RWPE1 (cell line): Measurements from ENCODE around the gene FANK1.
"Not testable (repeated sequence)": the region's sequence is repeated elsewhere in the genome, so short reads cannot be mapped to it uniquely, and the experiment has no call there.

Experiments
- CTCF ChIA-PET: fragments of 350-600 bp; sonication (Branson Sonifier 250); formaldehyde crosslinking; extraction: SDS; loops from one replicate; lab custom pipeline; 2021; lab: Yijun Ruan, JAX
- POLR2A ChIA-PET: fragments of 400-600 bp; formaldehyde crosslinking; extraction: SDS; loops from one replicate; lab custom pipeline; 2020; ENCODE audit warnings: antibody characterized with exemption; ENCODE audit not compliant: low non-redundant PET; lab: Yijun Ruan, JAX
- DNase-seq: peaks from one replicate; pipeline ENCODE4 v3.0.0; 2012; ENCODE audit warnings: low spot score
- H3K27ac ChIP-seq: fragments of 450-650 bp; 2 replicates; pipeline ENCODE4 v1.5.1; 2017
- TF ChIP-seq, protein P1 (sequence below): fragments of 450-650 bp; conservative IDR thresholded peaks from 2 replicates; pipeline ENCODE4 v1.5.1; 2017; ENCODE audit warnings: low read depth, mild to moderate bottlenecking

Gene FANK1

GRCh38 chr10:125953778-125954385, 57.5 kb downstream of the FANK1 start:
- ChIA-PET POLR2A (no interaction called here), CTCF (interaction anchor here (0.6 kb wide), 1 partner anchor 330 kb away, joined by 4 read pairs; no protein-coding TSS in a partner anchor)
- TF ChIP-seq, protein P1, sequence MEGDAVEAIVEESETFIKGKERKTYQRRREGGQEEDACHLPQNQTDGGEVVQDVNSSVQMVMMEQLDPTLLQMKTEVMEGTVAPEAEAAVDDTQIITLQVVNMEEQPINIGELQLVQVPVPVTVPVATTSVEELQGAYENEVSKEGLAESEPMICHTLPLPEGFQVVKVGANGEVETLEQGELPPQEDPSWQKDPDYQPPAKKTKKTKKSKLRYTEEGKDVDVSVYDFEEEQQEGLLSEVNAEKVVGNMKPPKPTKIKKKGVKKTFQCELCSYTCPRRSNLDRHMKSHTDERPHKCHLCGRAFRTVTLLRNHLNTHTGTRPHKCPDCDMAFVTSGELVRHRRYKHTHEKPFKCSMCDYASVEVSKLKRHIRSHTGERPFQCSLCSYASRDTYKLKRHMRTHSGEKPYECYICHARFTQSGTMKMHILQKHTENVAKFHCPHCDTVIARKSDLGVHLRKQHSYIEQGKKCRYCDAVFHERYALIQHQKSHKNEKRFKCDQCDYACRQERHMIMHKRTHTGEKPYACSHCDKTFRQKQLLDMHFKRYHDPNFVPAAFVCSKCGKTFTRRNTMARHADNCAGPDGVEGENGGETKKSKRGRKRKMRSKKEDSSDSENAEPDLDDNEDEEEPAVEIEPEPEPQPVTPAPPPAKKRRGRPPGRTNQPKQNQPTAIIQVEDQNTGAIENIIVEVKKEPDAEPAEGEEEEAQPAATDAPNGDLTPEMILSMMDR = no peak
- H3K27ac ChIP-seq = no peak overlapping the region
- no peak for DNase-seq

- CTCF ChIA-PET = interaction anchor here (0.6 to 0.7 kb wide), 2 partner anchors 86 to 901 kb away, joined by 3 to 7 read pairs; no protein-coding TSS in a partner anchor
- H3K27ac ChIP-seq = no peak overlapping the region
- POLR2A ChIA-PET = interaction anchor here (0.6 kb wide), 1 partner anchor 48 kb away, joined by 11 read pairs; no protein-coding TSS in a partner anchor
- no peak for DNase-seq
- TF ChIP-seq, protein P1 = no peak
These were observed 59.4 kb downstream of the FANK1 start for GRCh38 chr10:125955766-125956165.

DNA sequence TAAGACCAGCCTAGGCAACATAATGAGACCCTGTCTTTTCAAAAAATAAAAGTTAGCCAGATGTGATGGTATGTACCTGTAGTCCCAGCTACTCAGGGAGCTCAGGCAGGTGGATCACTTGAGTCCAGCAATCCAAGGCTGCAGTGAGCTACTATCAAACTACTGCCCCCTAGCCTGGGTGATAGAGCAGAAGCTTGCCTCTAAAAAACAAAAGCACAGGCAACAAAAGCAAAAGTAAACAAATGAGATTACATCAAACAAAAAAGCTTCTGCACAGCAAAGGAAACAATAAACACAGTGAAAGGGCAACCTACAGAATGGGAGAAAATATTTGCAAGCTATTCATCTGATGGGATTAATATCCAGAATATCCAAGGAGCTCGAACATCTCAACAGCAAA, 65.4 kb downstream of the FANK1 start:
- CTCF ChIA-PET = no interaction called here
- H3K27ac ChIP-seq = no peak overlapping the region
- TF ChIP-seq, protein P1 = no peak
- POLR2A ChIA-PET = no interaction called here
- no peak for DNase-seq

- H3K27ac ChIP-seq = no peak overlapping the region
- CTCF ChIA-PET = no interaction called here
- TF ChIP-seq, protein P1 = no peak
- POLR2A ChIA-PET = no interaction called here
- DNase-seq = no peak
These were observed 65.8 kb downstream of the FANK1 start for GRCh38 chr10:125962200-125962599.

DNA sequence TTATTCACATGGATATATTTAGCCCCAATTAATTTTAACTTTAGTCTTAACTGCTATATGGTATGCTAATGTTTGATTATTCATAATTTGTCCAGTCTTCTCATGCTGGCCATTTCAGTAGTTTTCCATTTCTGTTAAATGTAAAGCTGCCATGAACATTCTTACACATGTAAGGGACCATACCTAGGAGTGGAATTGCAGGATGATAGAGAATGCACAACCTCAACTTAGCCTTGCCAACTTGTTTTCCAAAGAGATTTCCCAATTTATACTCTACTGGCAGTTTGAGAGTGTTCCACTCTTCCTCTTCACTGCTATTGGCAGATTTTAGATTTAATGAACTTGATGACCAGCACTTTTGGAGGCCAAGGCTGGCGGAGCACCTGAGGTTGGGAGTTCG, 68.2 kb downstream of the FANK1 start:
- TF ChIP-seq, protein P1 = no peak
- no peak for DNase-seq
- ChIA-PET CTCF (no interaction called here), POLR2A (no interaction called here)
- H3K27ac ChIP-seq = no peak overlapping the region

- ChIA-PET POLR2A (no interaction called here), CTCF (interaction anchor here (0.7 kb wide), 1 partner anchor 33 kb away, joined by 3 read pairs; no protein-coding TSS in a partner anchor)
- H3K27ac ChIP-seq = no peak overlapping the region
- TF ChIP-seq, protein P1 = no peak
- no peak for DNase-seq
These were observed 71.2 kb downstream of the FANK1 start for GRCh38 chr10:125967533-125967932.

- H3K27ac ChIP-seq, CTCF ChIA-PET, DNase-seq, POLR2A ChIA-PET: not testable (repeated sequence)
These were observed 73.8 kb downstream of the FANK1 start for GRCh38 chr10:125970077-125970630.
